Mucosa of descending colon (tissue), 3 donors: Measurements from ENCODE around the gene FLNB. TPM values are rescaled to one million over a fixed set of nuclear protein-coding genes. Genes with fewer than 3 reads are reported as not detected.

Source experiments
- ATAC-seq: fragments of 200-7000 bp; cut with Tn5 transposase; one replicate; pipeline ENCODE4 v1.9.1; 2020; ENCODE audit warnings: mild to moderate bottlenecking, moderate library complexity
- DNase-seq, 3 donors: peaks; one replicate each; pipeline ENCODE4 v3.0.0-alpha.2; 2020
- H3K36me3 ChIP-seq: fragments of 200-600 bp; one replicate; pipeline ENCODE4 v1.8.0; 2021; ENCODE audit warnings: low read depth, mild to moderate bottlenecking
- H3K4me1 ChIP-seq: fragments of 200-600 bp; one replicate; pipeline ENCODE4 v1.8.0; 2021; ENCODE audit warnings: low read depth, mild to moderate bottlenecking
- H3K4me3 ChIP-seq: fragments of 200-600 bp; one replicate; pipeline ENCODE4 v1.8.0; 2021; ENCODE audit warnings: mild to moderate bottlenecking
- H3K9me3 ChIP-seq: fragments of 200-600 bp; one replicate; pipeline ENCODE4 v1.8.0; 2021; ENCODE audit warnings: mild to moderate bottlenecking
- intact Hi-C, 2 donors: fragments of 100-400 bp; cut with DNase I in 1 of 2; cut with micrococcal nuclease in 1 of 2; formaldehyde crosslinking; loops; one replicate each; pipeline versions ENCODE4 v1.11.0 to v1.11.1; 2022; cut with DNase I, micrococcal nuclease
- total RNA-seq, 3 donors: library from RNA; stranded (reverse); fragmentation: NEBNext Ultra II Directional in 2 of 3; extraction: Animal tissue kit (Norgen Biotek cat#: 25700) in 2 of 3; gene quantifications; one replicate each; pipeline versions ENCODE4 v1.2.1 to v1.2.4, GENCODE V29; 2021 to 2023
- TF ChIP-seq, protein P1 (sequence below): fragments of 200-600 bp; IDR thresholded peaks from one replicate; pipeline ENCODE4 v1.8.0; 2022; ENCODE audit warnings: antibody characterized with exemption, mild to moderate bottlenecking
- donor health status: DM: no; HTN: no; CAD: no; lungs with moderate emphysema.
- donor health status: DM: no; HTN: no; CAD: no.
- donor health status: DM: no; HTN: yes; CAD: no.

The FLNB gene
- total RNA-seq, 3 donors from 2014 or later = 256 to 555 (median 357) TPM

DNA sequence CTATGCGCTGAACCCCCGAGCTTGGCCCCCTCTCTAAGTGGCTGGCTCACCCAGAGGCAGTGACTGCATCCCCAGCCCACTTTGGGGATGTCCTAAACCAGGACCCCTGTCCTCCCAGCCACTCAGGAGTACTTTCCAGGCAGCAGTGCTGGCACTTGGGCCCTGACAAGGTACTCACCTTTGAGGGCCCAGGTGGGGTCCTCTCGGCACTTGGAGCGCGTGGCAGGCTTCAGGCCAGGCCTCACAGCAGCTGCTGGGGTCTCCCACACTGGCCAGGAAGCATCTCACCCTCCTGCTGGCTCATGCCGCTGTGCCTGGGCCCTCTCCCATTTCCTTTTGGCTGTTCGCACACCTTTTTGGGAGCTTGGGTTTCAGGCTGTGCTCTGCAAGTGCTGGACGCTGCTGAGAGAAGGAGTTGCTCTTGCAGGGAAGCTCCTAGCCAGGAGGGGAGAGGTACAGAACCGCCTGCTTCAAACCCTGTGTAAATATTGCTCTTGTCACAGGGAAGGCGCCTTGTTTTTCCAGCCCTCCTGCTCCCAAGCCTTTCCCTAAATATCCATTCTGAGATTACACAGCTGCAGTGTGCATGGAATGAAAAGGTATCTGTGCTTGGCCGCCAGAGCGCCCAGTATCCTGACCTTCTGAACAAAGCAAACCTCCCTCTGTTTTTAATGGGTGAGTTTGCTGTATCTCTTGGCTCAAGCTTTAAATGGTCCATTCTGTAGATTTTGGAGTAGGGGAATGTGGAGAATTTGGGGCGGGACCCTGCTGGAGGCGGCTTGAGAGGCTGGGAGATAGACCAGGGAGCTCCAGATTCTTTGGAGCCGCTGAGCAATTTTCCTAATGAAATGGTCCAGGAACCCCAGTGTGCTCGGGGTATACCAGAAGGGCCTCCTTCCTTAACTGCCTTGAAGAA is 156.9 kb downstream of the FLNB start:
- Histone ChIP-seq H3K4me3 (no peak overlapping the region), H3K36me3 (peaks cover 6% of the 10 kb centered on the region), H3K9me3 (no peaks in the 10 kb centered on the region), H3K4me1 (peaks cover 4% of the 10 kb centered on the region)
- DNase-seq (no peak), ATAC-seq (no peak)
- intact Hi-C loops = loop anchor here in 1 of 2 donors (10.0 kb wide), 1 partner anchor 160 kb away; the partner anchor contains the start of gene FLNB
- TF ChIP-seq, protein P1, sequence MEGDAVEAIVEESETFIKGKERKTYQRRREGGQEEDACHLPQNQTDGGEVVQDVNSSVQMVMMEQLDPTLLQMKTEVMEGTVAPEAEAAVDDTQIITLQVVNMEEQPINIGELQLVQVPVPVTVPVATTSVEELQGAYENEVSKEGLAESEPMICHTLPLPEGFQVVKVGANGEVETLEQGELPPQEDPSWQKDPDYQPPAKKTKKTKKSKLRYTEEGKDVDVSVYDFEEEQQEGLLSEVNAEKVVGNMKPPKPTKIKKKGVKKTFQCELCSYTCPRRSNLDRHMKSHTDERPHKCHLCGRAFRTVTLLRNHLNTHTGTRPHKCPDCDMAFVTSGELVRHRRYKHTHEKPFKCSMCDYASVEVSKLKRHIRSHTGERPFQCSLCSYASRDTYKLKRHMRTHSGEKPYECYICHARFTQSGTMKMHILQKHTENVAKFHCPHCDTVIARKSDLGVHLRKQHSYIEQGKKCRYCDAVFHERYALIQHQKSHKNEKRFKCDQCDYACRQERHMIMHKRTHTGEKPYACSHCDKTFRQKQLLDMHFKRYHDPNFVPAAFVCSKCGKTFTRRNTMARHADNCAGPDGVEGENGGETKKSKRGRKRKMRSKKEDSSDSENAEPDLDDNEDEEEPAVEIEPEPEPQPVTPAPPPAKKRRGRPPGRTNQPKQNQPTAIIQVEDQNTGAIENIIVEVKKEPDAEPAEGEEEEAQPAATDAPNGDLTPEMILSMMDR = no peak

- TF ChIP-seq, protein P1 = peak; percentile 93
- H3K9me3 ChIP-seq = no peaks in the 10 kb centered on the region
- intact Hi-C loops = loop anchor here in 1 of 2 donors (10.0 kb wide), 1 partner anchor 163 kb away; the partner anchor contains the start of gene FLNB
- DNase-seq (peak; percentile 60 to 78 (median 74)), ATAC-seq (peak; percentile 80)
- H3K36me3 ChIP-seq = no peaks in the 10 kb centered on the region
- no peak overlapping the region for H3K4me3 ChIP-seq
- peaks cover under 1% of the 10 kb centered on the region for H3K4me1 ChIP-seq
These were observed 159.5 kb downstream of the FLNB start for GRCh38 chr3:58167431-58168351.

DNA sequence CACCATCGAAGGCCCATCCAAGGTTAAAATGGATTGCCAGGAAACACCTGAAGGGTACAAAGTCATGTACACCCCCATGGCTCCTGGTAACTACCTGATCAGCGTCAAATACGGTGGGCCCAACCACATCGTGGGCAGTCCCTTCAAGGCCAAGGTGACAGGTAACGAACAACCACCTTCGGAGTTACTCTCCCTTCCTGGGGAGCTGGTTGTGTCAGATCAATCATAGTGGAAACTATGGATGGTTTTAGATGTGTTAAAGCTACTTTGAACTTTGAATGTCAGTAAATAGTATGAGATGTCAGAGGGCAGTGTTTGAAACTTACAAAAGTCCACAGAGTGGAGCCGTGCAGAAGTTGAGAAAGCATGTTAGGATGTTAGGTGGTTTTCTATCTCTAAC is 160.3 kb downstream of the FLNB start:
- H3K36me3 ChIP-seq = no peaks in the 10 kb centered on the region

DNA sequence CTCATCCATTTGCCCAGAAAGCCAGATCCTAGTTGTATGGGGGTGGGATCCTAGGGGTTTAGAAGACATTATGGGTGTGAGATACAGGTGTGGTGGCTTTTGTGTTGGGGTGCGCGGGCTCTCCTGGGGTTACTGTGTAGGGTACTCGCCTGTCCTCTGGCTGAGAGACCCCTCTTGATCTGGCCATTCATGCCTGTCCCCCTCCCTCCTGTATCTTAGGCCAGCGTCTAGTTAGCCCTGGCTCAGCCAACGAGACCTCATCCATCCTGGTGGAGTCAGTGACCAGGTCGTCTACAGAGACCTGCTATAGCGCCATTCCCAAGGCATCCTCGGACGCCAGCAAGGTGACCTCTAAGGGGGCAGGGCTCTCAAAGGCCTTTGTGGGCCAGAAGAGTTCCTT is 161.1 kb downstream of the FLNB start:
- no peaks in the 10 kb centered on the region for H3K36me3 ChIP-seq
- ATAC-seq (no peak), DNase-seq (no peak)
- H3K4me1 ChIP-seq = peaks cover 16% of the 10 kb centered on the region
- intact Hi-C loops = loop anchor here in 1 of 2 donors (10.0 kb wide), 1 partner anchor 165 kb away; the partner anchor contains the start of gene FLNB
- H3K9me3 ChIP-seq = no peaks in the 10 kb centered on the region
- TF ChIP-seq, protein P1 = no peak
- no peak overlapping the region for H3K4me3 ChIP-seq

More for the DNA sequence above, 160.3 kb downstream of the FLNB start:
- DNase-seq (no peak), ATAC-seq (no peak)
- TF ChIP-seq, protein P1 = no peak
- H3K9me3 ChIP-seq = no peaks in the 10 kb centered on the region
- peaks cover 8% of the 10 kb centered on the region for H3K4me1 ChIP-seq
- H3K4me3 ChIP-seq = no peak overlapping the region
- intact Hi-C loops = loop anchor here in 1 of 2 donors (10.0 kb wide), 1 partner anchor 164 kb away; the partner anchor contains the start of gene FLNB

DNA sequence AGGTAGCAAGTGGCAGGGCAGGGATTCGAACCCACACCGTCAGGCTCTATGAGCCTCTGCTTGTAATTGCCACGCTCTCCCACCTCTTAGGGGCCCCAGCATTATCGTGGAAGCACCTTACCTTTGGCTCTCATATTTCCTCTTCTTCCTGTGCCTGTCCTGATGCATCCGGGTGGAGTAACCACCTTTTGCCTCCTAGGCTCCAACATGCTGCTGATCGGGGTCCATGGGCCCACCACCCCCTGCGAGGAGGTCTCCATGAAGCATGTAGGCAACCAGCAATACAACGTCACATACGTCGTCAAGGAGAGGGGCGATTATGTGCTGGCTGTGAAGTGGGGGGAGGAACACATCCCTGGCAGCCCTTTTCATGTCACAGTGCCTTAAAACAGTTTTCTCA is 162.2 kb downstream of the FLNB start:
- no peak for ATAC-seq
- no peaks in the 10 kb centered on the region for H3K9me3 ChIP-seq
- H3K4me1 ChIP-seq = peaks cover 26% of the 10 kb centered on the region
- H3K4me3 ChIP-seq = no peak overlapping the region
- DNase-seq = no peak
- no peaks in the 10 kb centered on the region for H3K36me3 ChIP-seq
- intact Hi-C loops = no loop called here
- TF ChIP-seq, protein P1 = no peak
